A549 (cell line): ENCODE results near the gene PNLIPRP1. TPM values are rescaled to one million over a fixed set of nuclear protein-coding genes. Genes with fewer than 3 reads are reported as not detected.
A peak's percentile ranks its signal among the peaks of the same experiment; 100 is the strongest.

Source experiments
- ATAC-seq, 2 experiments: fragments of 200-7000 bp in 1 of 2; fragments of >200 bp in 1 of 2; cut with Nextera tagmentation in 1 of 2; cut with Tn5 transposase in 1 of 2; 3 replicates each; pipeline versions ENCODE4 v1.8.0 to v1.9.1; 2018 to 2020; ENCODE audit warnings: mild to moderate bottlenecking in 1 of 2, moderate library complexity in 1 of 2
- CTCF ChIA-PET: fragments of 300-600 bp; sonication (Branson Sonifier 250); formaldehyde crosslinking; extraction: SDS; loops from one replicate; lab custom pipeline; 2021; ENCODE audit warnings: antibody characterized with exemption, inconsistent platforms; lab: Yijun Ruan, JAX
- POLR2A ChIA-PET: fragments of 350-600 bp; formaldehyde crosslinking; extraction: SDS; loops from one replicate; lab custom pipeline; 2021; ENCODE audit warnings: antibody characterized with exemption, inconsistent platforms; lab: Yijun Ruan, JAX
- DNase-seq, 2 experiments: peaks; one replicate each; pipeline versions ENCODE4 v3.0.0 to v3.0.0-alpha.2; 2011 to 2016; ENCODE audit warnings: low read depth in 1 of 2, low spot score in 1 of 2
- FAIRE-seq: peaks from 2 replicates; lab custom pipeline; 2011; peaks lifted over from hg19 to GRCh38; lab: Jason Lieb, UNC
- H3K27ac ChIP-seq, 2 experiments: fragments of >200 bp; sonication (Bioruptor Twin); formaldehyde crosslinking; 3 replicates each; pipeline ENCODE4 v1.5.1; 2016 to 2017
- H3K4me1 ChIP-seq: fragments of >200 bp; sonication (Bioruptor Twin); formaldehyde crosslinking; 3 replicates; pipeline ENCODE4 v1.6.1; 2016
- H3K4me2 ChIP-seq: fragments of >200 bp; sonication (Bioruptor Twin); formaldehyde crosslinking; 3 replicates; pipeline ENCODE4 v1.6.1; 2016
- H3K4me3 ChIP-seq: fragments of >200 bp; sonication (Bioruptor Twin); formaldehyde crosslinking; 3 replicates; pipeline ENCODE4 v1.5.1; 2016
- H3K9me3 ChIP-seq: fragments of >200 bp; sonication (Bioruptor Twin); formaldehyde crosslinking; 3 replicates; pipeline ENCODE4 v1.6.1; 2016
- BHLHE40 ChIP-seq: IDR thresholded peaks from 2 replicates; pipeline ENCODE4 v1.6.1; 2012; ENCODE audit warnings: low read depth, low read length, inconsistent platforms
- CBX8 ChIP-seq: fragments of 200-600 bp; sonication (generic); IDR thresholded peaks from 2 replicates; pipeline ENCODE4 v1.6.1; 2016
- CHD2 ChIP-seq: fragments of 150-350 bp; IDR thresholded peaks from 2 replicates; pipeline ENCODE4 v1.6.1; 2014; ENCODE audit warnings: low read length; ENCODE audit not compliant: partially characterized antibody
- CTCF ChIP-seq: fragments of >200 bp; sonication (Bioruptor Twin); formaldehyde crosslinking; IDR thresholded peaks from 3 replicates; pipeline ENCODE4 v1.5.1; 2016
- E2F6 ChIP-seq: IDR thresholded peaks from 2 replicates; pipeline ENCODE4 v1.6.1; 2012; ENCODE audit warnings: low read depth, borderline replicate concordance
- EHF ChIP-seq: fragments of 250-450 bp; sonication (Bioruptor Pico); IDR thresholded peaks from 2 replicates; pipeline ENCODE4 v1.5.0; 2020; ENCODE audit warnings: mild to moderate bottlenecking
- ESRRA ChIP-seq: fragments of 150-350 bp; IDR thresholded peaks from 2 replicates; pipeline ENCODE4 v1.6.1; 2014; ENCODE audit warnings: mild to moderate bottlenecking, low read length, borderline replicate concordance
- FOSL2 ChIP-seq, 2 experiments: fragments of 450-650 bp in 1 of 2; fragments of >200 bp in 1 of 2; sonication (Bioruptor Twin) in 1 of 2; formaldehyde crosslinking; IDR thresholded peaks; 2 replicates each; pipeline versions ENCODE4 v1.5.0 to v1.6.1; 2016 to 2020; ENCODE audit warnings: mild to moderate bottlenecking in 1 of 2, moderate library complexity in 1 of 2
- FOXS1 ChIP-seq: fragments of 250-450 bp; sonication (Bioruptor Pico); IDR thresholded peaks from 2 replicates; pipeline ENCODE4 v1.5.0; 2020; ENCODE audit warnings: mild to moderate bottlenecking, moderate library complexity
- GATA3 ChIP-seq: IDR thresholded peaks from 2 replicates; pipeline ENCODE4 v1.6.1; 2012; ENCODE audit warnings: borderline replicate concordance
- HES2 ChIP-seq: fragments of >200 bp; sonication (Bioruptor Twin); formaldehyde crosslinking; IDR thresholded peaks from 2 replicates; pipeline ENCODE4 v1.6.1; 2016
- HMGXB4 ChIP-seq: fragments of 250-450 bp; sonication (Bioruptor Pico); IDR thresholded peaks from 2 replicates; pipeline ENCODE4 v1.5.0; 2021; ENCODE audit warnings: mild to moderate bottlenecking, moderate library complexity, borderline replicate concordance
- JUNB ChIP-seq: fragments of >200 bp; sonication (Bioruptor Twin); formaldehyde crosslinking; IDR thresholded peaks from 2 replicates; pipeline ENCODE4 v1.6.1; 2016
- KDM5A ChIP-seq: fragments of 200-600 bp; sonication (generic); IDR thresholded peaks from 2 replicates; pipeline ENCODE4 v1.6.1; 2016; ENCODE audit warnings: antibody characterized with exemption, mild to moderate bottlenecking
- MAFK ChIP-seq: fragments of 450-650 bp; IDR thresholded peaks from 2 replicates; pipeline ENCODE4 v1.6.1; 2014; ENCODE audit not compliant: partially characterized antibody
- NFE2L2 ChIP-seq: fragments of 150-350 bp; conservative IDR thresholded peaks from 2 replicates; pipeline ENCODE4 v1.6.1; 2014; ENCODE audit warnings: low read length
- PHF8 ChIP-seq: fragments of 200-600 bp; sonication (generic); IDR thresholded peaks from 2 replicates; pipeline ENCODE4 v1.6.1; 2016; ENCODE audit warnings: low read depth, mild to moderate bottlenecking, antibody characterized with exemption, moderate library complexity, borderline replicate concordance
- POLR2AphosphoS2 ChIP-seq: conservative IDR thresholded peaks from 2 replicates; pipeline ENCODE4 v1.6.1; 2012; ENCODE audit warnings: low read length, improper control_type of control experiment, inconsistent platforms
- RAD21 ChIP-seq, 2 experiments: fragments of >200 bp in 1 of 2; sonication (Bioruptor Twin) in 1 of 2; formaldehyde crosslinking in 1 of 2; IDR thresholded peaks in 1 of 2; conservative IDR thresholded peaks in 1 of 2; 2 replicates in 1 of 2; 3 replicates in 1 of 2; pipeline ENCODE4 v1.6.1; 2012 to 2018; ENCODE audit warnings: inconsistent platforms in 1 of 2
- RARB ChIP-seq: fragments of 250-450 bp; sonication (Bioruptor Pico); IDR thresholded peaks from 2 replicates; pipeline ENCODE4 v1.8.0; 2021; ENCODE audit warnings: mild to moderate bottlenecking, moderate library complexity
- RCOR1 ChIP-seq: fragments of 150-350 bp; IDR thresholded peaks from 2 replicates; pipeline ENCODE4 v1.6.1; 2014; ENCODE audit warnings: antibody characterized with exemption, low read length, low read depth
- RFX5 ChIP-seq: fragments of 450-650 bp; IDR thresholded peaks from 2 replicates; pipeline ENCODE4 v1.7.1; 2014; ENCODE audit warnings: antibody characterized with exemption, mild to moderate bottlenecking, moderate library complexity
- RNF2 ChIP-seq: fragments of 200-600 bp; sonication (generic); IDR thresholded peaks from 2 replicates; pipeline ENCODE4 v1.6.1; 2016; ENCODE audit warnings: low read depth, mild to moderate bottlenecking, antibody characterized with exemption, moderate library complexity, borderline replicate concordance
- SMC3 ChIP-seq: fragments of >200 bp; sonication (Bioruptor Twin); formaldehyde crosslinking; IDR thresholded peaks from 3 replicates; pipeline ENCODE4 v1.6.1; 2018; ENCODE audit warnings: inconsistent platforms
- TP53 ChIP-seq: fragments of 250-450 bp; sonication (Bioruptor Pico); IDR thresholded peaks from 2 replicates; pipeline ENCODE4 v1.5.0; 2021; ENCODE audit warnings: mild to moderate bottlenecking, moderate library complexity
- USF2 ChIP-seq: fragments of 450-650 bp; IDR thresholded peaks from 2 replicates; pipeline ENCODE4 v1.6.1; 2014; ENCODE audit warnings: antibody characterized with exemption
- ZFP36 ChIP-seq: fragments of 450-650 bp; IDR thresholded peaks from 2 replicates; pipeline ENCODE4 v1.6.1; 2014; ENCODE audit warnings: borderline replicate concordance; ENCODE audit not compliant: partially characterized antibody
- ZSCAN20 ChIP-seq: fragments of 250-450 bp; sonication (Bioruptor Pico); IDR thresholded peaks from 2 replicates; pipeline ENCODE4 v1.8.0; 2022; ENCODE audit warnings: mild to moderate bottlenecking, moderate library complexity
- WGBS: methylation state at CpG from one replicate; pipeline ENCODE4 v1.1.6; 2017; ENCODE audit errors: missing lambda C conversion rate; 5-methylcytosine and 5-hydroxymethylcytosine counted together
- polyA plus RNA-seq, 4 experiments: library from polyadenylated mRNA; depleted of rRNA in 3 of 4; stranded (reverse); fragments of >200 nt; fragmentation: RNase III in 1 of 4; extraction: RNeasy Plus Mini Kit Qiagen cat#74134 plus additional on column Dnase treatment in 1 of 4; gene quantifications; 2 replicates in 3 of 4; 3 replicates in 1 of 4; pipeline ENCODE4 v1.2.3, GENCODE V29; 2011 to 2017

The PNLIPRP1 gene
- polyA plus RNA-seq, 2 of the 4 experiments (the other 2 are of a cell fraction), result not detected

GRCh38 chr10:116648903-116649302, 58.1 kb downstream of the PNLIPRP1 start:
- Histone ChIP-seq H3K4me3 (no peak overlapping the region), H3K4me2 (no peak overlapping the region), H3K9me3 (peaks cover 9% of the 10 kb centered on the region; the same call in 2 of the 3 replicates), H3K27ac (no peak overlapping the region), H3K4me1 (peaks cover 7% of the 10 kb centered on the region; the same call in 2 of the 3 replicates)
- FAIRE-seq, result no peak
- POLR2A ChIA-PET, result no interaction called here
- DNase-seq, result no peak
- 17% methylated on average over 8 of the region's 8 CpGs for WGBS
- CTCF ChIA-PET, result no interaction called here
- no peak for ATAC-seq
- TF ChIP-seq RNF2 (no peak), BHLHE40 (no peak), FOSL2 (IDR thresholded peaks at IDR 0.05) (no peak), FOSL2 (CRISPR knock-in tag; IDR thresholded peaks at IDR 0.05) (no peak), USF2 (no peak), PHF8 (no peak), SMC3 (no peak), HMGXB4 (CRISPR knock-in tag) (no peak), E2F6 (no peak), TP53 (no peak), RCOR1 (no peak), KDM5A (no peak)

- no peak overlapping the region for H3K4me3 ChIP-seq
- WGBS, result 6% methylated on average over 1 of the region's 1 CpG
- FAIRE-seq, result no peak
- H3K9me3 ChIP-seq, result peaks cover 9% of the 10 kb centered on the region; the same call in 1 of the 3 replicates
- no peak for ATAC-seq
- H3K4me1 ChIP-seq, result peaks cover 14% of the 10 kb centered on the region; the same call in 2 of the 3 replicates
- no peak for DNase-seq
- CTCF ChIA-PET, result interaction anchor here (0.5 to 1.3 kb wide), 2 partner anchors 30 to 229 kb away, joined by 3 to 5 read pairs; no protein-coding TSS in a partner anchor
- POLR2A ChIA-PET, result no interaction called here
- peak overlapping the region; percentile 20; the same call in 2 of the 3 replicates for H3K4me2 ChIP-seq
- H3K27ac ChIP-seq, result no peak overlapping the region
- no peak for TF ChIP-seq RAD21 (conservative IDR thresholded peaks at IDR 0.05 in 1 of 2, IDR thresholded peaks at IDR 0.05 in 1 of 2)
- TF ChIP-seq NFE2L2, result no peak
- no peak for TF ChIP-seq KDM5A
- no peak for TF ChIP-seq CTCF
- no peak for TF ChIP-seq CBX8
- TF ChIP-seq MAFK, result no peak
- TF ChIP-seq FOXS1 (CRISPR knock-in tag), result no peak
- TF ChIP-seq ESRRA, result no peak
- TF ChIP-seq RARB (CRISPR knock-in tag), result no peak
- no peak for TF ChIP-seq CHD2
- no peak for TF ChIP-seq HMGXB4 (CRISPR knock-in tag)
- no peak for TF ChIP-seq JUNB
- no peak for TF ChIP-seq HES2
- no peak for TF ChIP-seq EHF
- TF ChIP-seq ZFP36, result no peak
- TF ChIP-seq ZSCAN20 (CRISPR knock-in tag), result no peak
- no peak for TF ChIP-seq RCOR1
- no peak for TF ChIP-seq POLR2AphosphoS2
- no peak for TF ChIP-seq GATA3
- no peak for TF ChIP-seq RFX5
- TF ChIP-seq, all 56 proteins: peak for 0
Observed at GRCh38 chr10:116653885-116654284, 63.1 kb downstream of the PNLIPRP1 start.
